Measurements from ENCODE around the gene AHRR.

DNA sequence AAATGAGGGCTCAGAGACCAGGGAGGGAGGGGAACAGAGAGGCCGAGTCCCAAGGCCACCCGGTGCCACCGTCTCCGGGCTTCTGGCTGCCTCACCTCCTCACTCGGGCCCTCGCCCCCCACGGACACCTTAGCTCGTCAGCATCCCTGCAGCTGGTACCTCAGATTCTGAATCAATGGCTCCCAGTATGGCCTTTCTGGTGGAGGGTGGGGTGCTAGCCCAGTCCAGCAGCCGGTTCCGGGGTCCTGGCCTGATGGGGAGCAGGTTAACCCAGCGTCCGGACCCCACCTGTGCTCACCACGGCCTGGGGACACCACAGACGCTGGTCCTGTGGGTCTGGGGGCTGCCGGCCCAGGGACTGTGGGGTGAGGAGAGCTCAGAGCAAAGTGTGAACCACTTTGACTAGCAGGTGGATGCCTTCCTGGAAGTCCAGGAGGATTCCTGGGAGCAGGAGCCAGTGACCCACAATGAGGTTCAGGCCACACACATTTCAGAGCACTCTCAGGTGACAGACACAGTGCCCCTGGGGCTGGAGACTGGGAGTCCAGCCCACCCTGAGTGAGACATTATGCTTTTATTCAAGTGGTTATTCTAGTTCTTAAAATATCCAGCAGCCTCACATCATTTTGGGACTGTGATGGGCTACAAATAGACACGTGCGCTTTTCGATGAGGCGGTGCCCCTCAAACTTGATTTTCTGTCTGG is 53.3 kb downstream of the AHRR start:
- TF ChIP-seq, protein P1, sequence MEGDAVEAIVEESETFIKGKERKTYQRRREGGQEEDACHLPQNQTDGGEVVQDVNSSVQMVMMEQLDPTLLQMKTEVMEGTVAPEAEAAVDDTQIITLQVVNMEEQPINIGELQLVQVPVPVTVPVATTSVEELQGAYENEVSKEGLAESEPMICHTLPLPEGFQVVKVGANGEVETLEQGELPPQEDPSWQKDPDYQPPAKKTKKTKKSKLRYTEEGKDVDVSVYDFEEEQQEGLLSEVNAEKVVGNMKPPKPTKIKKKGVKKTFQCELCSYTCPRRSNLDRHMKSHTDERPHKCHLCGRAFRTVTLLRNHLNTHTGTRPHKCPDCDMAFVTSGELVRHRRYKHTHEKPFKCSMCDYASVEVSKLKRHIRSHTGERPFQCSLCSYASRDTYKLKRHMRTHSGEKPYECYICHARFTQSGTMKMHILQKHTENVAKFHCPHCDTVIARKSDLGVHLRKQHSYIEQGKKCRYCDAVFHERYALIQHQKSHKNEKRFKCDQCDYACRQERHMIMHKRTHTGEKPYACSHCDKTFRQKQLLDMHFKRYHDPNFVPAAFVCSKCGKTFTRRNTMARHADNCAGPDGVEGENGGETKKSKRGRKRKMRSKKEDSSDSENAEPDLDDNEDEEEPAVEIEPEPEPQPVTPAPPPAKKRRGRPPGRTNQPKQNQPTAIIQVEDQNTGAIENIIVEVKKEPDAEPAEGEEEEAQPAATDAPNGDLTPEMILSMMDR (conservative IDR thresholded peaks at IDR 0.05; ENCODE audit: low read depth, low read length) = no peak
- TF ChIP-seq RFX5 (IDR thresholded peaks at IDR 0.05; ENCODE audit: low read depth, low read length) = no peak
- TF ChIP-seq, protein P2, sequence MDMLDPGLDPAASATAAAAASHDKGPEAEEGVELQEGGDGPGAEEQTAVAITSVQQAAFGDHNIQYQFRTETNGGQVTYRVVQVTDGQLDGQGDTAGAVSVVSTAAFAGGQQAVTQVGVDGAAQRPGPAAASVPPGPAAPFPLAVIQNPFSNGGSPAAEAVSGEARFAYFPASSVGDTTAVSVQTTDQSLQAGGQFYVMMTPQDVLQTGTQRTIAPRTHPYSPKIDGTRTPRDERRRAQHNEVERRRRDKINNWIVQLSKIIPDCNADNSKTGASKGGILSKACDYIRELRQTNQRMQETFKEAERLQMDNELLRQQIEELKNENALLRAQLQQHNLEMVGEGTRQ (IDR thresholded peaks at IDR 0.05; ENCODE audit: low read depth, low read length) = no peak
- TF ChIP-seq POLR2A (IDR thresholded peaks at IDR 0.05; ENCODE audit: low read depth, low read length) = peak; percentile 74
- TF ChIP-seq SMC3 (IDR thresholded peaks at IDR 0.05; ENCODE audit: low read depth, low read length) = no peak
- TF ChIP-seq, protein P3, sequence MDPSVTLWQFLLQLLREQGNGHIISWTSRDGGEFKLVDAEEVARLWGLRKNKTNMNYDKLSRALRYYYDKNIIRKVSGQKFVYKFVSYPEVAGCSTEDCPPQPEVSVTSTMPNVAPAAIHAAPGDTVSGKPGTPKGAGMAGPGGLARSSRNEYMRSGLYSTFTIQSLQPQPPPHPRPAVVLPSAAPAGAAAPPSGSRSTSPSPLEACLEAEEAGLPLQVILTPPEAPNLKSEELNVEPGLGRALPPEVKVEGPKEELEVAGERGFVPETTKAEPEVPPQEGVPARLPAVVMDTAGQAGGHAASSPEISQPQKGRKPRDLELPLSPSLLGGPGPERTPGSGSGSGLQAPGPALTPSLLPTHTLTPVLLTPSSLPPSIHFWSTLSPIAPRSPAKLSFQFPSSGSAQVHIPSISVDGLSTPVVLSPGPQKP (IDR thresholded peaks at IDR 0.05; ENCODE audit: borderline replicate concordance, low read depth, low read length) = no peak
